Neural progenitor cell (in vitro differentiated cells): Measurements from ENCODE around the gene CHKA.

Experiments
- EZH2 ChIP-seq: fragments of 200-600 bp; sonication (generic); IDR thresholded peaks from 2 replicates; pipeline ENCODE4 v1.6.1; 2017; ENCODE audit warnings: antibody characterized with exemption, mild to moderate bottlenecking, moderate library complexity
- EZH2phosphoT487 ChIP-seq: fragments of 200-600 bp; sonication (generic); IDR thresholded peaks from 2 replicates; pipeline ENCODE4 v1.6.1; 2017; ENCODE audit warnings: antibody characterized with exemption
- TF ChIP-seq, protein P1 (sequence below): fragments of 200-600 bp; sonication (generic); IDR thresholded peaks from 2 replicates; pipeline ENCODE4 v1.5.1; 2017; ENCODE audit warnings: antibody characterized with exemption, mild to moderate bottlenecking

DNA sequence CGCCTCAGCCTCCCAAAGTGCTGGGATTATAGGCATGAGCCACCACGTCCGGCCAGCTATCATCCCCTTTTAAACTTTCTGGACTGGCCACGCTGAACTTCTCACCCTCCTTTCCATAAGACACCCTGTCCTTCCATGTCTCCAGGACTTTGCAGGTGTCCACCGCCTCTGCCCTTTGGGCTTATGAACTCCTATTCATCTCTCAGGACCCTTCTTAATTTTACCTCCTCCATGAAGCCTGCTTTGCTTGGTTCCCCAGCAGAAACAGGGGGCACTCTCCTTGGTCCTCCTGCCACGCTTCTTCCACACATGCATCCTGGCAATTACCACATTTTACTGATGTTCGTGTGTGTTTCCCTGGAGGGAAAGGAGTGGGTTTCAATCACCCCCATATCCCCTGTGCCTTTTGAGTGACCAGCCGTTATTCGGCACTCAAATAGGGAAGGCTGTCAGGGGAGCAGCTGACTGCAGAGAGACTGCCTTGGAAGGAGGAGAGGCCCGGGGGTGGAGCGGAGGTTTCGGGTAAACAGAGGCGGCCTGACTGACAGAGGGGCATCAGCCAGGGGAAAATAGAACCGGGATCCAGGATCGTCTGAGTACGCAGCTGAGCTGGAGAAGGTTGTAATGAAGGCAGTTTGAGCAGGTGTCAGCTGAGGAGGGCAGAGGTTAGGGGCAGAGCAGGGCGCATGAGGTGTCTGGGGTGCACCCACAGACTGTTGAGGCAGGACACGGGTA, 27.1 kb upstream of the CHKA start:
- TF ChIP-seq, protein P1, sequence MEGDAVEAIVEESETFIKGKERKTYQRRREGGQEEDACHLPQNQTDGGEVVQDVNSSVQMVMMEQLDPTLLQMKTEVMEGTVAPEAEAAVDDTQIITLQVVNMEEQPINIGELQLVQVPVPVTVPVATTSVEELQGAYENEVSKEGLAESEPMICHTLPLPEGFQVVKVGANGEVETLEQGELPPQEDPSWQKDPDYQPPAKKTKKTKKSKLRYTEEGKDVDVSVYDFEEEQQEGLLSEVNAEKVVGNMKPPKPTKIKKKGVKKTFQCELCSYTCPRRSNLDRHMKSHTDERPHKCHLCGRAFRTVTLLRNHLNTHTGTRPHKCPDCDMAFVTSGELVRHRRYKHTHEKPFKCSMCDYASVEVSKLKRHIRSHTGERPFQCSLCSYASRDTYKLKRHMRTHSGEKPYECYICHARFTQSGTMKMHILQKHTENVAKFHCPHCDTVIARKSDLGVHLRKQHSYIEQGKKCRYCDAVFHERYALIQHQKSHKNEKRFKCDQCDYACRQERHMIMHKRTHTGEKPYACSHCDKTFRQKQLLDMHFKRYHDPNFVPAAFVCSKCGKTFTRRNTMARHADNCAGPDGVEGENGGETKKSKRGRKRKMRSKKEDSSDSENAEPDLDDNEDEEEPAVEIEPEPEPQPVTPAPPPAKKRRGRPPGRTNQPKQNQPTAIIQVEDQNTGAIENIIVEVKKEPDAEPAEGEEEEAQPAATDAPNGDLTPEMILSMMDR: no peak
- TF ChIP-seq EZH2 (no peak), EZH2phosphoT487 (no peak)
